ENCODE results near the gene FGD6. TPM values are rescaled to one million over a fixed set of nuclear protein-coding genes. Genes with fewer than 3 reads are reported as not detected.
A peak's percentile ranks its signal among the peaks of the same experiment; 100 is the strongest.

Gene FGD6
- total RNA-seq, 1 donor from 2014 or later, result 8.6 TPM

DNA sequence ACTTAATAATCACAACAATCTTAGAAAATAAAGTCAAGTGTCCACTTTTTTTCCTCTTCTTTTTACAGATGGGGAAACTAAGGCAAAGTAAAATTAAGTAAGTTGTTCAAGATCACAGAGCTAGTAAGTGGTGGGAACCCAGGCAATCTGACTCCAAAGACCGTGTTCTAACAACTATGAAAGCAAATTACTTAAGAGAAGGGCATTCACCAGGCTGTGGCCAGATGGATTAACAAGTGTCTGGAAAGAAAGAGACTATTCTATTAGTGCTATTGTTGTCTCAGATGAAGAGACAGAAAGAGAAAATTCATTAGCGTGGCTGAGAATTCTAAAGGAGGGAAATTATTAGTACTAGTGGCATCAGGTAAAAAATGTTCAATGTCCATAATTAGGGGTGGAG, 48.5 kb downstream of the FGD6 start:
- H3K9me3 Mint-ChIP-seq (ENCODE audit: low read depth), result no peaks in the 10 kb centered on the region
- H3K4me3 Mint-ChIP-seq (ENCODE audit: unreplicated experiment), result no peak overlapping the region
- TF ChIP-seq, protein P1, sequence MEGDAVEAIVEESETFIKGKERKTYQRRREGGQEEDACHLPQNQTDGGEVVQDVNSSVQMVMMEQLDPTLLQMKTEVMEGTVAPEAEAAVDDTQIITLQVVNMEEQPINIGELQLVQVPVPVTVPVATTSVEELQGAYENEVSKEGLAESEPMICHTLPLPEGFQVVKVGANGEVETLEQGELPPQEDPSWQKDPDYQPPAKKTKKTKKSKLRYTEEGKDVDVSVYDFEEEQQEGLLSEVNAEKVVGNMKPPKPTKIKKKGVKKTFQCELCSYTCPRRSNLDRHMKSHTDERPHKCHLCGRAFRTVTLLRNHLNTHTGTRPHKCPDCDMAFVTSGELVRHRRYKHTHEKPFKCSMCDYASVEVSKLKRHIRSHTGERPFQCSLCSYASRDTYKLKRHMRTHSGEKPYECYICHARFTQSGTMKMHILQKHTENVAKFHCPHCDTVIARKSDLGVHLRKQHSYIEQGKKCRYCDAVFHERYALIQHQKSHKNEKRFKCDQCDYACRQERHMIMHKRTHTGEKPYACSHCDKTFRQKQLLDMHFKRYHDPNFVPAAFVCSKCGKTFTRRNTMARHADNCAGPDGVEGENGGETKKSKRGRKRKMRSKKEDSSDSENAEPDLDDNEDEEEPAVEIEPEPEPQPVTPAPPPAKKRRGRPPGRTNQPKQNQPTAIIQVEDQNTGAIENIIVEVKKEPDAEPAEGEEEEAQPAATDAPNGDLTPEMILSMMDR (IDR thresholded peaks at IDR 0.05), result no peak
- peak overlapping the region; percentile 62 for H3K27ac Mint-ChIP-seq (ENCODE audit: unreplicated experiment)
- DNase-seq (ENCODE audit: low spot score), result no peak
- H3K27me3 Mint-ChIP-seq (ENCODE audit: low read depth), result no peaks in the 10 kb centered on the region
- H3K36me3 Mint-ChIP-seq (ENCODE audit: low read depth), result peaks cover 1% of the 10 kb centered on the region
- peaks cover 40% of the 10 kb centered on the region for H3K4me1 Mint-ChIP-seq (ENCODE audit: low read depth)

DNA sequence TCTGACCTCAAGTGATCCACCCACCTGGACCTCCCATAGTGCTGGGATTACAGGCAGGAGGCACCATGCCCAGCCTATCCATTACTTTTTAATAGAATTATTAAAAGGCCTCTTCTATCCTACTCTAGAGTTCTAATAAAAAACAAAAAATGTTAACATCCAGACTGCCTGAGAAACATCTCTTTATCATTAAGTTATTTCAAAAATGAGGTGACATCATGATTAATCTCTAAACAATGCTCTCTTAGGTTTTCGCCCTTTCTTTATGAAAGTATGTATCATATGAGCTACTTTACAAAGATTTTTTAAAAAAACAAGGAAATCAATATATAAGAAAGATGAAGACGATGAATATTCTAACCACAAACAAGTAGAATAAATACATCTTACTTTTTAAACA, 52.6 kb downstream of the FGD6 start:
- H3K27ac Mint-ChIP-seq (ENCODE audit: unreplicated experiment), result peak overlapping the region; percentile 42
- no peaks in the 10 kb centered on the region for H3K9me3 Mint-ChIP-seq (ENCODE audit: low read depth)
- DNase-seq (ENCODE audit: low spot score), result no peak
- H3K27me3 Mint-ChIP-seq (ENCODE audit: low read depth), result no peaks in the 10 kb centered on the region
- no peak overlapping the region for H3K4me3 Mint-ChIP-seq (ENCODE audit: unreplicated experiment)
- TF ChIP-seq, protein P1 (IDR thresholded peaks at IDR 0.05), result no peak
- peaks cover 1% of the 10 kb centered on the region for H3K36me3 Mint-ChIP-seq (ENCODE audit: low read depth)
- H3K4me1 Mint-ChIP-seq (ENCODE audit: low read depth), result peaks cover 26% of the 10 kb centered on the region

DNA sequence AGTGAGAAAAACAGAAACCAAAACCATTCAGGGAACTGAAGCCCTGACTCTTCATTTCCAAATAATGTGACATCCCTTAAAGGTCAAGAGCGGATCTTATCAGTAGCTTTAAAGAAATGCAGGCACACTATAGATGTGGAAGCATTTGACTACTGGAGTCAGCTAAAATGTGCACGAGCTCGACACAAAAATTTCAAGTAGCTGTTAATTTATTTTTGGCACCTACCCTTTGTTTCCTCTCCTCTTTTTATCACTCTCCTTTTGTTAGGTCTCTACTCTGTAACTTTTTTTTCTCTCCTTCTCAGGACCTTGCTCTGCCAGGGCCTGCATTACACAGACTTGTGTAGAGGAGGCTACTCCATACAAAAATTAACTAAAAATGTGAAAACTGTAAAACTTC, 58.3 kb downstream of the FGD6 start:
- no peak for DNase-seq (ENCODE audit: low spot score)
- TF ChIP-seq, protein P1 (IDR thresholded peaks at IDR 0.05), result no peak
- Mint-ChIP-seq H3K36me3 (ENCODE audit: low read depth) (peaks cover 3% of the 10 kb centered on the region), H3K4me1 (ENCODE audit: low read depth) (peaks cover 5% of the 10 kb centered on the region), H3K27me3 (ENCODE audit: low read depth) (no peaks in the 10 kb centered on the region), H3K27ac (ENCODE audit: unreplicated experiment) (no peak overlapping the region), H3K4me3 (ENCODE audit: unreplicated experiment) (no peak overlapping the region), H3K9me3 (ENCODE audit: low read depth) (no peaks in the 10 kb centered on the region)

DNA sequence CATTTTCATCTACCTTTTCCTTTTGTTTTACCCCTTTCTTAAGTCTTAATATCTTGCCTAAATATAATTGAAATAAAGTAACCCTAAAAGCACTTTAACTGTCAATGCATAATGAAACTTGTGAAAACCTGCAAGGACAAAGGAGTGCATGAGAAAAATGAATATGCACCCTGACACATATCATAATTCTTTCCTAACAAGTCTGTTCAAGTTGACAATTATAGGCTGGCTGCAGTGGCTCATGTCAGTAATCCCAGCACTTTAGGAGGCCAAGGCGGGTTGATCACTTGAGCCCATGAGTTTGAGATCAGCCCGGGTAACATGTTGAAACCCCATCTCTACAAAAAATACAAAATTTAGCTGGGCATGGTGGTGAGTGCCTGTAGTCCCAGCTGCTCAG, 65.4 kb downstream of the FGD6 start:
- Mint-ChIP-seq H3K36me3 (ENCODE audit: low read depth) (peaks cover 6% of the 10 kb centered on the region), H3K27ac (ENCODE audit: unreplicated experiment) (no peak overlapping the region), H3K4me3 (ENCODE audit: unreplicated experiment) (no peak overlapping the region), H3K4me1 (ENCODE audit: low read depth) (peaks cover 7% of the 10 kb centered on the region), H3K9me3 (ENCODE audit: low read depth) (no peaks in the 10 kb centered on the region), H3K27me3 (ENCODE audit: low read depth) (no peaks in the 10 kb centered on the region)
- no peak for DNase-seq (ENCODE audit: low spot score)
- TF ChIP-seq, protein P1 (IDR thresholded peaks at IDR 0.05), result no peak

DNA sequence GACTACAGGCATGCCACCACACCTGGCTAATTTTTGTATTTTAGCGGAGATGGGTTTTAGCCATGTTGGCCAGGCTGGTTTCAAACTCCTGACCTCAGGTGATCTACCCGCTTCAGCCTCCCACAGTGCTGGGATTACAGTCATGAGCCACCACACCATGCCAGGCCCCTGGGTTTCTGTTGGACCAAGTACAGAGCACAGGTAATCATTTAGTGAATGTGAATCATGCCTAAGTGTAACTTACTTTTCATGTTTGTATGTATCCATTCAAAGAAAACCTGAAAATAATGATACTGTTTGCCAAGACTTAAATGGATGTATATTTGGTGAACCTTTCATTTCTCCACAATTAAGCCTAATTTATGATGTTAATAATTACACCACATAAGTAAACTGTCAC, 65.9 kb downstream of the FGD6 start:
- TF ChIP-seq, protein P1 (IDR thresholded peaks at IDR 0.05), result no peak
- peaks cover 6% of the 10 kb centered on the region for H3K36me3 Mint-ChIP-seq (ENCODE audit: low read depth)
- no peaks in the 10 kb centered on the region for H3K9me3 Mint-ChIP-seq (ENCODE audit: low read depth)
- no peak overlapping the region for H3K4me3 Mint-ChIP-seq (ENCODE audit: unreplicated experiment)
- H3K27me3 Mint-ChIP-seq (ENCODE audit: low read depth), result no peaks in the 10 kb centered on the region
- no peak overlapping the region for H3K27ac Mint-ChIP-seq (ENCODE audit: unreplicated experiment)
- DNase-seq (ENCODE audit: low spot score), result no peak
- H3K4me1 Mint-ChIP-seq (ENCODE audit: low read depth), result peaks cover 8% of the 10 kb centered on the region
